ENCODE measurements around the gene TRMT112.

GRCh38 chr11:64338716-64339115 is 21.4 kb upstream of the TRMT112 start:
- TF ChIP-seq YY1 (IDR thresholded peaks at IDR 0.05; ENCODE audit: insufficient read depth, insufficient read length) (no peak), SUZ12 (IDR thresholded peaks at IDR 0.05; ENCODE audit: extremely low read depth, insufficient read depth, insufficient read length) (no peak), ZNF274 (IDR thresholded peaks at IDR 0.05; ENCODE audit: low read depth, low read length) (no peak)

Data from NT2/D1 (cell line).